Fibroblast of lung (primary cell): Measurements from ENCODE around the gene STXBP5L. TPM values are rescaled to one million over a fixed set of nuclear protein-coding genes. Genes with fewer than 3 reads are reported as not detected.
"Not testable (repeated sequence)": the region's sequence is repeated elsewhere in the genome, so short reads cannot be mapped to it uniquely, and the experiment has no call there.

ENCODE experiments used
- DNase-seq, 2 donors: peaks; one replicate each; pipeline versions ENCODE4 v3.0.0 to v3.0.0-alpha.2; 2010; ENCODE audit warnings: low read depth in 2 of 2
- H2AFZ ChIP-seq: 2 replicates; pipeline ENCODE4 v1.5.1; 2012; ENCODE audit warnings: low read length, control low read depth, inconsistent platforms
- H3K27ac ChIP-seq: 2 replicates; pipeline ENCODE4 v1.5.1; 2011; ENCODE audit warnings: low read length, control low read depth; ENCODE audit not compliant: insufficient read depth
- H3K27me3 ChIP-seq: 2 replicates; pipeline ENCODE4 v1.5.1; 2011; ENCODE audit warnings: mild to moderate bottlenecking, low read length; ENCODE audit not compliant: control insufficient read depth, insufficient read depth
- H3K36me3 ChIP-seq: 2 replicates; pipeline ENCODE4 v1.5.1; 2011; ENCODE audit warnings: low read length; ENCODE audit not compliant: control insufficient read depth, insufficient read depth
- H3K4me1 ChIP-seq: 2 replicates; pipeline ENCODE4 v1.5.1; 2011; ENCODE audit warnings: low read length; ENCODE audit not compliant: control insufficient read depth, insufficient read depth; ENCODE audit errors: extremely low read depth
- H3K4me2 ChIP-seq: 2 replicates; pipeline ENCODE4 v1.5.1; 2011; ENCODE audit warnings: low read length, control low read depth; ENCODE audit not compliant: insufficient read depth; ENCODE audit errors: extremely low read depth
- H3K4me3 ChIP-seq, 4 experiments: fragments of 200-600 bp in 1 of 4; sonication (generic) in 1 of 4; replicated peaks in 1 of 4; 2 replicates each; pipeline ENCODE4 v1.5.1; 2011 to 2016; ENCODE audit warnings: low read length in 4 of 4, low read depth in 3 of 4, mild to moderate bottlenecking in 3 of 4, control low read depth in 2 of 4, inconsistent platforms in 1 of 4, mixed read lengths in 1 of 4; ENCODE audit not compliant: insufficient read depth in 1 of 4; ENCODE audit errors: control extremely low read depth in 1 of 4
- H3K79me2 ChIP-seq: 2 replicates; pipeline ENCODE4 v1.5.1; 2012; ENCODE audit warnings: mild to moderate bottlenecking, low read length, inconsistent platforms; ENCODE audit not compliant: control insufficient read depth, insufficient read depth
- H3K9ac ChIP-seq: 2 replicates; pipeline ENCODE4 v1.5.1; 2011; ENCODE audit warnings: mild to moderate bottlenecking, low read length, control low read depth; ENCODE audit not compliant: insufficient read depth
- H3K9me3 ChIP-seq: 2 replicates; pipeline ENCODE4 v1.5.1; 2012; ENCODE audit warnings: low read depth, low read length; ENCODE audit not compliant: control insufficient read depth, insufficient read depth
- H4K20me1 ChIP-seq: 2 replicates; pipeline ENCODE4 v1.5.1; 2011; ENCODE audit warnings: low read length; ENCODE audit not compliant: control insufficient read depth, insufficient read depth; ENCODE audit errors: extremely low read depth
- EZH2 ChIP-seq: IDR thresholded peaks from 2 replicates; pipeline ENCODE4 v1.5.1; 2012; ENCODE audit warnings: low read length, control low read depth, mild to moderate bottlenecking; ENCODE audit errors: missing control alignments
- polyA plus RNA-seq, 2 donors: library from polyadenylated mRNA; depleted of rRNA in 1 of 2; stranded (reverse) in 1 of 2; unstranded in 1 of 2; fragments of >200 nt; gene quantifications; 2 replicates each; pipeline ENCODE4 v1.2.1, GENCODE V29; 2011 to 2012; ENCODE audit warnings: missing spikeins in 1 of 2
- total RNA-seq: library from RNA; depleted of rRNA; stranded (reverse); fragments of >200 nt; gene quantifications from 2 replicates; pipeline ENCODE4 v1.2.1, GENCODE V29; 2014
- TF ChIP-seq, protein P1 (sequence below), 2 donors: IDR thresholded peaks in 1 of 2; conservative IDR thresholded peaks in 1 of 2; 1 replicate in 1 of 2; 2 replicates in 1 of 2; pipeline ENCODE4 v1.5.1; 2011 to 2012; ENCODE audit warnings: low read length in 2 of 2, control low read depth in 1 of 2, inconsistent platforms in 1 of 2, low read depth in 1 of 2, mild to moderate bottlenecking in 1 of 2

STXBP5L gene
- total and polyA plus RNA-seq, 2 donors (not counting 1 experiment from before 2014, with no cell fraction given), result not detected

- no peaks in the 10 kb centered on the region for H3K36me3 ChIP-seq
- no peaks in the 10 kb centered on the region for H3K79me2 ChIP-seq
- H4K20me1 ChIP-seq, result no peaks in the 10 kb centered on the region
- peak in 1 of 2 donors; percentile 0 for DNase-seq
- no peak overlapping the region for H3K27ac ChIP-seq
- H3K9ac ChIP-seq, result no peak overlapping the region
- no peak for TF ChIP-seq EZH2
- TF ChIP-seq, protein P1, sequence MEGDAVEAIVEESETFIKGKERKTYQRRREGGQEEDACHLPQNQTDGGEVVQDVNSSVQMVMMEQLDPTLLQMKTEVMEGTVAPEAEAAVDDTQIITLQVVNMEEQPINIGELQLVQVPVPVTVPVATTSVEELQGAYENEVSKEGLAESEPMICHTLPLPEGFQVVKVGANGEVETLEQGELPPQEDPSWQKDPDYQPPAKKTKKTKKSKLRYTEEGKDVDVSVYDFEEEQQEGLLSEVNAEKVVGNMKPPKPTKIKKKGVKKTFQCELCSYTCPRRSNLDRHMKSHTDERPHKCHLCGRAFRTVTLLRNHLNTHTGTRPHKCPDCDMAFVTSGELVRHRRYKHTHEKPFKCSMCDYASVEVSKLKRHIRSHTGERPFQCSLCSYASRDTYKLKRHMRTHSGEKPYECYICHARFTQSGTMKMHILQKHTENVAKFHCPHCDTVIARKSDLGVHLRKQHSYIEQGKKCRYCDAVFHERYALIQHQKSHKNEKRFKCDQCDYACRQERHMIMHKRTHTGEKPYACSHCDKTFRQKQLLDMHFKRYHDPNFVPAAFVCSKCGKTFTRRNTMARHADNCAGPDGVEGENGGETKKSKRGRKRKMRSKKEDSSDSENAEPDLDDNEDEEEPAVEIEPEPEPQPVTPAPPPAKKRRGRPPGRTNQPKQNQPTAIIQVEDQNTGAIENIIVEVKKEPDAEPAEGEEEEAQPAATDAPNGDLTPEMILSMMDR (conservative IDR thresholded peaks at IDR 0.05 in 1 of 2, IDR thresholded peaks at IDR 0.05 in 1 of 2; ENCODE audit: low read depth in 1 of 2, low read length in 2 of 2), result no peak
- H3K4me3 ChIP-seq, result no peak overlapping the region
- no peaks in the 10 kb centered on the region for H3K4me1 ChIP-seq
- no peaks in the 10 kb centered on the region for H3K9me3 ChIP-seq
- H3K4me2 ChIP-seq, result no peak overlapping the region
- no peaks in the 10 kb centered on the region for H3K27me3 ChIP-seq
- no peak overlapping the region for H2AFZ ChIP-seq
Observed at GRCh38 chr3:121165397-121165837, 257.4 kb downstream of the STXBP5L start.

- no peak overlapping the region for H3K4me3 ChIP-seq
- no peak overlapping the region for H3K9ac ChIP-seq
- TF ChIP-seq, protein P1 (conservative IDR thresholded peaks at IDR 0.05 in 1 of 2, IDR thresholded peaks at IDR 0.05 in 1 of 2; ENCODE audit: low read depth in 1 of 2, low read length in 2 of 2), result no peak
- TF ChIP-seq EZH2, result no peak
- H4K20me1 ChIP-seq, result no peaks in the 10 kb centered on the region
- no peaks in the 10 kb centered on the region for H3K36me3 ChIP-seq
- no peaks in the 10 kb centered on the region for H3K9me3 ChIP-seq
- H3K4me2 ChIP-seq, result no peak overlapping the region
- H2AFZ ChIP-seq, result no peak overlapping the region
- H3K79me2 ChIP-seq, result no peaks in the 10 kb centered on the region
- DNase-seq, result no peak
- no peaks in the 10 kb centered on the region for H3K4me1 ChIP-seq
- no peaks in the 10 kb centered on the region for H3K27me3 ChIP-seq
- no peak overlapping the region for H3K27ac ChIP-seq
Observed at GRCh38 chr3:121167374-121168139, 259.6 kb downstream of the STXBP5L start.

GRCh38 chr3:121175083-121175482 is 267.1 kb downstream of the STXBP5L start:
- H3K9me3 ChIP-seq, result no peaks in the 10 kb centered on the region
- no peak for DNase-seq

DNA sequence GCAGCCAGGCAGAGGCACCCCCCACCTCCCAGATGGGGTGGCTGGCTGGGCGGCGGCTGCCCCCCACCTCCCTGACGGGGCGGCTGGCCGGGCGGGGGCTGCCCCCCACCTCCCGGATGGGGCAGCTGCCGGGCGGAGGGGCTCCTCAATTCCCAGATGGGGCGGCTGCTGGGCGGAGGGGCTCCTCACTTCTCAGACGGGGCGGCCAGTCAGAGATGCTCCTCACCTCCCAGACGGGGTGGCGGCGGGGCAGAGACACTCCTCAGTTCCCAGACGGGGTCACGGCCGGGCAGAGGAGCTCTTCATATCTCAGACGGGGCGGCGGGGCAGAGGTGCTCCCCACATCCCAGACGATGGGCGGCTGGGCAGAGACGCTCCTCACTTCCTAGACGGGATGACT is 282.6 kb downstream of the STXBP5L start:
- not testable (repeated sequence) for H3K9me3 ChIP-seq, H2AFZ ChIP-seq, H3K27me3 ChIP-seq, H3K4me3 ChIP-seq, H3K4me2 ChIP-seq, H3K4me1 ChIP-seq, H3K27ac ChIP-seq, H3K9ac ChIP-seq, DNase-seq, H4K20me1 ChIP-seq, H3K36me3 ChIP-seq, H3K79me2 ChIP-seq

More at GRCh38 chr3:121175083-121175482, 267.1 kb downstream of the STXBP5L start:
- H3K27me3 ChIP-seq, result no peaks in the 10 kb centered on the region
- no peaks in the 10 kb centered on the region for H3K4me1 ChIP-seq
- no peak overlapping the region for H3K4me2 ChIP-seq
- H3K79me2 ChIP-seq, result no peaks in the 10 kb centered on the region
- H3K4me3 ChIP-seq, result no peak overlapping the region
- H3K27ac ChIP-seq, result no peak overlapping the region
- TF ChIP-seq EZH2, result no peak
- TF ChIP-seq, protein P1 (conservative IDR thresholded peaks at IDR 0.05 in 1 of 2, IDR thresholded peaks at IDR 0.05 in 1 of 2; ENCODE audit: low read depth in 1 of 2, low read length in 2 of 2), result no peak
- no peak overlapping the region for H3K9ac ChIP-seq
- H4K20me1 ChIP-seq, result no peaks in the 10 kb centered on the region
- no peak overlapping the region for H2AFZ ChIP-seq
- H3K36me3 ChIP-seq, result no peaks in the 10 kb centered on the region
